Thymus (tissue), 11 donors: ENCODE results near the gene CCNI. TPM values are rescaled to one million over a fixed set of nuclear protein-coding genes. Genes with fewer than 3 reads are reported as not detected.
A peak's percentile ranks its signal among the peaks of the same experiment; 100 is the strongest.
"Not testable (repeated sequence)": the region's sequence is repeated elsewhere in the genome, so short reads cannot be mapped to it uniquely, and the experiment has no call there.

Experiments used
- DNase-seq, 9 donors: peaks; one replicate each; pipeline ENCODE4 v3.0.0-alpha.2; 2013; ENCODE audit warnings: low spot score in 9 of 9, low read depth in 6 of 9, missing footprints in 1 of 9
- H3K27ac ChIP-seq, 2 donors: one replicate each; pipeline ENCODE4 v1.5.1; 2013; ENCODE audit warnings: control low read depth in 1 of 2, low read depth in 1 of 2, low read length in 1 of 2, mild to moderate bottlenecking in 1 of 2, moderate library complexity in 1 of 2
- H3K27me3 ChIP-seq, 2 donors: one replicate each; pipeline ENCODE4 v1.5.1; 2013; ENCODE audit warnings: low read length in 1 of 2; ENCODE audit not compliant: control insufficient read depth in 2 of 2, insufficient read depth in 1 of 2
- H3K36me3 ChIP-seq, 2 donors: one replicate each; pipeline ENCODE4 v1.5.1; 2013; ENCODE audit warnings: low read length in 1 of 2, mild to moderate bottlenecking in 1 of 2, moderate library complexity in 1 of 2; ENCODE audit not compliant: control insufficient read depth in 2 of 2, insufficient read depth in 2 of 2
- H3K4me1 ChIP-seq, 2 donors: one replicate each; pipeline ENCODE4 v1.5.1; 2013; ENCODE audit warnings: low read length in 2 of 2; ENCODE audit not compliant: control insufficient read depth in 2 of 2, insufficient read depth in 2 of 2
- H3K4me3 ChIP-seq, 2 donors: one replicate each; pipeline ENCODE4 v1.5.1; 2013; ENCODE audit warnings: low read length in 2 of 2, control low read depth in 1 of 2, mild to moderate bottlenecking in 1 of 2
- H3K9me3 ChIP-seq, 2 donors: one replicate each; pipeline ENCODE4 v1.5.1; 2013; ENCODE audit warnings: low read length in 1 of 2, mild to moderate bottlenecking in 1 of 2; ENCODE audit not compliant: control insufficient read depth in 2 of 2, insufficient read depth in 1 of 2
- WGBS: extraction: QIAGEN DNeasy Blood & Tissue Kit; methylation state at CpG from one replicate; pipeline ENCODE4 v1.1.7; 2013; 5-methylcytosine and 5-hydroxymethylcytosine counted together
- polyA plus RNA-seq: library from polyadenylated mRNA; stranded (reverse); fragments of 200-250 nt; gene quantifications from one replicate; pipeline ENCODE4 v1.2.3, GENCODE V29; 2013
- total RNA-seq: library from RNA; stranded (reverse); fragments of 120-200 nt; gene quantifications from one replicate; pipeline ENCODE4 v1.2.4, GENCODE V29; 2013
- donor health status: healthy.

The CCNI gene
- total and polyA plus RNA-seq, 2 donors, result 112 to 223 TPM

GRCh38 chr4:77037736-77038135, 38.1 kb downstream of the CCNI start:
- Histone ChIP-seq H3K4me1 (no peaks in the 10 kb centered on the region), H3K27ac (no peak overlapping the region), H3K9me3 (no peaks in the 10 kb centered on the region), H3K36me3 (peaks cover 0 to 6% of the 10 kb centered on the region in 2 donors), H3K4me3 (no peak overlapping the region), H3K27me3 (no peaks in the 10 kb centered on the region)
- no peak for DNase-seq
- 97% methylated on average over 3 of the region's 3 CpGs for WGBS

GRCh38 chr4:77037168-77037567, 38.6 kb downstream of the CCNI start:
- H3K36me3 ChIP-seq, result peaks cover 0 to 10% of the 10 kb centered on the region in 2 donors
- not testable (repeated sequence) for H3K27ac ChIP-seq, H3K4me1 ChIP-seq, DNase-seq, H3K9me3 ChIP-seq, H3K4me3 ChIP-seq, H3K27me3 ChIP-seq
- 97% methylated on average over 5 of the region's 5 CpGs for WGBS

- H3K9me3 ChIP-seq, result no peaks in the 10 kb centered on the region
- no peak for DNase-seq
- no peak overlapping the region for H3K27ac ChIP-seq
- no peak overlapping the region for H3K4me3 ChIP-seq
- WGBS, result 97% methylated on average over 2 of the region's 2 CpGs
- H3K27me3 ChIP-seq, result no peaks in the 10 kb centered on the region
- H3K36me3 ChIP-seq, result peaks cover 0 to 17% of the 10 kb centered on the region in 2 donors
- H3K4me1 ChIP-seq, result no peaks in the 10 kb centered on the region
These were observed 39.6 kb downstream of the CCNI start for GRCh38 chr4:77036206-77036605.

GRCh38 chr4:77035153-77035552, 40.6 kb downstream of the CCNI start:
- H3K36me3 ChIP-seq, result peaks cover 0 to 22% of the 10 kb centered on the region in 2 donors
- DNase-seq, result no peak
- no peaks in the 10 kb centered on the region for H3K27me3 ChIP-seq
- no peak overlapping the region for H3K27ac ChIP-seq
- no peaks in the 10 kb centered on the region for H3K9me3 ChIP-seq
- no peaks in the 10 kb centered on the region for H3K4me1 ChIP-seq
- WGBS, result 98% methylated on average over 1 of the region's 1 CpG
- no peak overlapping the region for H3K4me3 ChIP-seq

- Histone ChIP-seq H3K4me3 (no peak overlapping the region), H3K27me3 (no peaks in the 10 kb centered on the region), H3K9me3 (no peaks in the 10 kb centered on the region), H3K4me1 (peaks cover 5 to 6% of the 10 kb centered on the region in 2 donors), H3K27ac (no peak overlapping the region), H3K36me3 (peaks cover 0 to 21% of the 10 kb centered on the region in 2 donors)
- WGBS, result 83% methylated on average over 5 of the region's 5 CpGs
- peak in 1 of 9 donors; percentile 48 for DNase-seq
These were observed 44.2 kb downstream of the CCNI start for GRCh38 chr4:77031544-77031943.

GRCh38 chr4:77029757-77030156, 46.0 kb downstream of the CCNI start:
- not testable (repeated sequence) for DNase-seq, H3K27me3 ChIP-seq, H3K4me3 ChIP-seq, H3K9me3 ChIP-seq, H3K27ac ChIP-seq, H3K4me1 ChIP-seq
- H3K36me3 ChIP-seq, result peaks cover 0 to 28% of the 10 kb centered on the region in 2 donors
- 98% methylated on average over 7 of the region's 7 CpGs for WGBS

GRCh38 chr4:77028246-77028645, 47.5 kb downstream of the CCNI start:
- H3K9me3 ChIP-seq, result no peaks in the 10 kb centered on the region
- DNase-seq, result peak in 4 of 9 donors; percentile 19 to 61 (median 32)
- no peak overlapping the region for H3K27ac ChIP-seq
- WGBS, result 95% methylated on average over 2 of the region's 2 CpGs
- H3K4me1 ChIP-seq, result peaks cover 5 to 6% of the 10 kb centered on the region in 2 donors
- H3K4me3 ChIP-seq, result no peak overlapping the region
- H3K36me3 ChIP-seq, result peaks cover 0 to 31% of the 10 kb centered on the region in 2 donors
- no peaks in the 10 kb centered on the region for H3K27me3 ChIP-seq

GRCh38 chr4:77026322-77026704, 49.5 kb downstream of the CCNI start:
- WGBS, result 97% methylated on average over 4 of the region's 4 CpGs
- Histone ChIP-seq H3K4me3 (no peak overlapping the region), H3K27ac (no peak overlapping the region), H3K36me3 (peaks cover 3 to 25% of the 10 kb centered on the region in 2 donors), H3K9me3 (no peaks in the 10 kb centered on the region), H3K4me1 (peaks cover 5 to 6% of the 10 kb centered on the region in 2 donors), H3K27me3 (no peaks in the 10 kb centered on the region)
- no peak for DNase-seq

GRCh38 chr4:77025643-77026321, 50.0 kb downstream of the CCNI start:
- H3K9me3 ChIP-seq, result no peaks in the 10 kb centered on the region
- peaks cover 3 to 26% of the 10 kb centered on the region in 2 donors for H3K36me3 ChIP-seq

More at GRCh38 chr4:77025643-77026321, 50.0 kb downstream of the CCNI start:
- WGBS, result 89% methylated on average over 1 of the region's 1 CpG
- no peaks in the 10 kb centered on the region for H3K27me3 ChIP-seq
- no peak overlapping the region for H3K4me3 ChIP-seq
- peaks cover 5 to 6% of the 10 kb centered on the region in 2 donors for H3K4me1 ChIP-seq
- DNase-seq, result no peak
- no peak overlapping the region for H3K27ac ChIP-seq
